Heart left ventricle (tissue), 16 donors: ENCODE measurements around the gene LIMD2. TPM values are rescaled to one million over a fixed set of nuclear protein-coding genes. Genes with fewer than 3 reads are reported as not detected.

ENCODE experiments used
- ATAC-seq, 4 donors: fragments of 200-7000 bp; cut with Tn5 transposase; one replicate each; pipeline ENCODE4 v1.9.1; 2020 to 2022; ENCODE audit warnings: moderate library complexity in 4 of 4, mild to moderate bottlenecking in 3 of 4, moderate number of reproducible peaks in 1 of 4
- DNase-seq, 5 donors: peaks; one replicate each; pipeline ENCODE4 v3.0.0-alpha.2; 2020
- H3K27ac ChIP-seq, 12 donors: fragments of 200-600 bp; sonication (generic) in 4 of 12; one replicate each; pipeline versions ENCODE4 v1.5.0 to v1.8.0; 2016 to 2022; ENCODE audit warnings: mild to moderate bottlenecking in 2 of 12
- H3K27me3 ChIP-seq, 9 donors: fragments of 200-600 bp; sonication (generic) in 2 of 9; one replicate each; pipeline versions ENCODE4 v1.5.1 to v1.8.0; 2016 to 2022; ENCODE audit warnings: mild to moderate bottlenecking in 3 of 9
- H3K36me3 ChIP-seq, 9 donors: fragments of 200-600 bp; sonication (generic) in 2 of 9; one replicate each; pipeline versions ENCODE4 v1.5.0 to v1.8.0; 2018 to 2022; ENCODE audit warnings: mild to moderate bottlenecking in 2 of 9
- H3K4me1 ChIP-seq, 12 donors: fragments of 200-600 bp; sonication (generic) in 4 of 12; one replicate each; pipeline versions ENCODE4 v1.5.0 to v1.8.0; 2016 to 2022; ENCODE audit warnings: mild to moderate bottlenecking in 3 of 12
- H3K4me3 ChIP-seq, 12 donors: fragments of 200-600 bp; sonication (generic) in 4 of 12; one replicate each; pipeline versions ENCODE4 v1.5.0 to v1.8.0; 2017 to 2022; ENCODE audit warnings: mild to moderate bottlenecking in 9 of 12, moderate library complexity in 4 of 12
- H3K9me3 ChIP-seq, 12 donors: fragments of 200-600 bp; sonication (generic) in 4 of 12; one replicate each; pipeline versions ENCODE4 v1.5.0 to v1.8.0; 2016 to 2022; ENCODE audit warnings: mild to moderate bottlenecking in 1 of 12
- CTCF ChIP-seq, 12 donors: fragments of 200-600 bp; sonication (generic) in 4 of 12; IDR thresholded peaks; one replicate each; pipeline versions ENCODE4 v1.5.0 to v1.8.0; 2018 to 2022; ENCODE audit warnings: antibody characterized with exemption in 12 of 12, mild to moderate bottlenecking in 5 of 12
- POLR2A ChIP-seq, 2 donors: fragments of 450-650 bp; IDR thresholded peaks; one replicate each; pipeline ENCODE4 v1.6.1; 2017; ENCODE audit warnings: antibody characterized with exemption in 2 of 2, mild to moderate bottlenecking in 2 of 2, moderate library complexity in 2 of 2
- WGBS, 4 donors: extraction: QIAGEN DNeasy Blood & Tissue Kit in 2 of 4; methylation state at CpG; one replicate each; pipeline versions ENCODE4 v1.1.5 to v1.1.7; 2013 to 2018; 5-methylcytosine and 5-hydroxymethylcytosine counted together
- intact Hi-C, 10 donors: fragments of 100-400 bp; cut with DNase I; formaldehyde crosslinking; loops; one replicate each; pipeline versions ENCODE4 v1.11.1 to v1.14.2; 2022
- long read RNA-seq, 3 donors: library from polyadenylated mRNA; unstranded; transcript quantifications; one replicate each; pipeline ENCODE4 v2.0.0, GENCODE V29; 2020 to 2021
- polyA plus RNA-seq, 2 donors: library from polyadenylated mRNA; stranded (reverse); fragments of 200-250 nt; gene quantifications; one replicate each; pipeline ENCODE4 v1.2.3, GENCODE V29; 2013
- total RNA-seq, 9 donors: library from RNA; depleted of rRNA in 2 of 9; stranded (reverse); fragments of >200 nt in 2 of 9; fragmentation: NEBNext Ultra II Directional in 3 of 9; extraction: Animal tissue kit (Norgen Biotek cat#: 25700) in 3 of 9; gene quantifications; one replicate each; pipeline versions ENCODE4 v1.1.0 to v1.2.4, GENCODE V29; 2016 to 2023
- donor health status: ischemic (EF 13 %, LVEDD 7.1; RV severe dilation, severe dysfunction).
- donor health status: healthy with polysubstance abuse.
- donor health status: DM: no; HTN: yes; CAD: no.
- donor health status: DM: no; HTN: no; CAD: no.
- donor health status: ischemic (EF 25% LVEDD 6.9; RV normal size, moderate dysfunction).
- donor health status: ischemic (EF 25% LVEDD 5.7; RV mildly dilated, moderate dysfunction).
- donor health status: healthy.
- donor health status: DM: yes; HTN: yes; CAD: no.
- donor health status: ischemic (EF 35%, LVEDD 5.7; RV mildly dilated, moderate dysfunction).
- donor health status: nonischemic (EF 11% LVEDD 7.7; RV severe dilation, severe dysfunction).
- donor health status: DM: yes; HTN: yes; CAD: no.
- donor health status: PGD.
- donor health status: ischemic (EF 29% LVEDD 5.4; RV normal size, mild dysfunction).
- donor health status: nonischemic (EF 23%, LVEDD 6.1; RV moderate dilation, normal function).

The LIMD2 gene
- 10 to 100 TPM in 2 of 9 donors, 1 to 10 TPM in 7; 1.9 to 48.0 (median 3.4) TPM for total RNA-seq
- polyA plus RNA-seq = 1 to 10 TPM; 4.0 to 5.4 TPM
- long read RNA-seq, donor 1, partial matches to known transcripts = 0 of 2 reads
- long read RNA-seq, donor 1, other reads (novel, unspliced or antisense) = 0 of 2 reads
- long read RNA-seq, donor 2, partial matches to known transcripts = 0 of 3 reads
- long read RNA-seq, donor 2, other reads (novel, unspliced or antisense) = 0 of 3 reads
- long read RNA-seq, donor 3, partial matches to known transcripts = 1 of 2 reads
- long read RNA-seq, donor 3, other reads (novel, unspliced or antisense) = 1 of 2 reads

- 1% methylated on average over 19 to 133 of the region's 133 CpGs for WGBS, 4 donors
- H3K4me1 ChIP-seq = peaks cover 0 to 60% (median 22%) of the 10 kb centered on the region in 12 donors
These were observed at the start of gene LIMD2 for GRCh38 chr17:63699638-63700527. Gene LIMD2, minus strand, starts transcription at chr17:63700125. Its CDS starts 827 bp downstream, at chr17:63699298.

GRCh38 chr17:63741408-63742173 lies 41.7 kb upstream of the LIMD2 start, which contains the start of gene STRADA:
Gene STRADA, minus strand, starts transcription at chr17:63741799. Its CDS starts 13,430 bp downstream, at chr17:63728369.
- Histone ChIP-seq H3K4me3 (peak within 1 kb of the TSS; percentile 61 to 95 (median 78)), H3K36me3 (peaks cover 0 to 25% (median 21%) of the 10 kb centered on the region in 9 donors), H3K9me3 (no peaks in the 10 kb centered on the region), H3K27ac (peak within 1 kb of the TSS; percentile 56 to 96 (median 90)), H3K4me1 (peaks cover 0 to 22% (median 12%) of the 10 kb centered on the region in 12 donors), H3K27me3 (no peaks in the 10 kb centered on the region)
- peak; percentile 99 to 100 (median 100) for ATAC-seq
- intact Hi-C loops = loop anchor here in 3 of 10 donors (2.0 to 5.0 kb wide), 3 partner anchors 31 to 41 kb away; partner anchors contain the start of genes LIMD2 (in 2 of the 3) and CCDC47 (in 1 of the 3)
- DNase-seq = peak; percentile 98 to 99 (median 99)
- TF ChIP-seq CTCF (IDR thresholded peaks at IDR 0.05) = peak in 1 of 12 donors; percentile 6
- TF ChIP-seq POLR2A (IDR thresholded peaks at IDR 0.05) = peak; percentile 9 to 86
- WGBS, 4 donors = 0% methylated on average over 27 to 61 of the region's 61 CpGs

More at GRCh38 chr17:63699638-63700527, at the start of gene LIMD2:
- no peak for TF ChIP-seq POLR2A (IDR thresholded peaks at IDR 0.05)
- TF ChIP-seq CTCF (IDR thresholded peaks at IDR 0.05) = no peak
- peak within 1 kb of the TSS; percentile 45 to 96 (median 72) for H3K27ac ChIP-seq
- ATAC-seq = peak in 2 of 4 donors; percentile 2 to 7
- H3K36me3 ChIP-seq = peaks cover 0 to 40% (median 29%) of the 10 kb centered on the region in 9 donors
- peak; percentile 61 to 88 (median 70) for DNase-seq
- H3K4me3 ChIP-seq = peak within 1 kb of the TSS; percentile 38 to 76 (median 63)
- no peaks in the 10 kb centered on the region for H3K9me3 ChIP-seq
- no peaks in the 10 kb centered on the region for H3K27me3 ChIP-seq
- intact Hi-C loops = loop anchor here in 5 of 10 donors (2.0 to 10.0 kb wide), 6 partner anchors 41 to 78 kb away; partner anchors contain the start of genes MAP3K3 (in 2 of the 5) and STRADA (in 2 of the 5)

- peak overlapping the region; percentile 61 to 95 (median 78) for H3K4me3 ChIP-seq
- no peaks in the 10 kb centered on the region for H3K27me3 ChIP-seq
- peak overlapping the region; percentile 56 to 96 (median 90) for H3K27ac ChIP-seq
- peak in 2 of 4 donors; percentile 1 to 53 for ATAC-seq
- peak in 1 of 5 donors; percentile 80 for DNase-seq
- peaks cover 0 to 22% (median 12%) of the 10 kb centered on the region in 12 donors for H3K4me1 ChIP-seq
- TF ChIP-seq POLR2A (IDR thresholded peaks at IDR 0.05) = no peak
- no peak for TF ChIP-seq CTCF (IDR thresholded peaks at IDR 0.05)
- 0 to 1% (median 1%) methylated on average over 14 of the region's 14 CpGs for WGBS, 4 donors
- no peaks in the 10 kb centered on the region for H3K9me3 ChIP-seq
- peaks cover 0 to 19% (median 16%) of the 10 kb centered on the region in 9 donors for H3K36me3 ChIP-seq
- intact Hi-C loops = loop anchor here in 2 of 10 donors (2.0 to 5.0 kb wide), 2 partner anchors 39 to 40 kb away; partner anchors contain the start of gene LIMD2 (in 2 of the 2)
These were observed 41.1 kb upstream of the LIMD2 start for GRCh38 chr17:63741143-63741407.
